ENCODE measurements around the gene ABL1.

Gene ABL1

GRCh38 chr9:130887494-130888144 lies 52.6 kb downstream of the ABL1 start:
- H2BK15ac ChIP-seq (ENCODE audit: low read depth, poor library complexity, severe bottlenecking) = no peak overlapping the region
- H3K9me3 ChIP-seq (ENCODE audit: control insufficient read depth, low read length) = no peaks in the 10 kb centered on the region
- H2AK5ac ChIP-seq (ENCODE audit: low read length, severe bottlenecking) = no peak overlapping the region
- H3K18ac ChIP-seq (ENCODE audit: low read depth in 1 of 2, low read length in 2 of 2) = no peak overlapping the region
- no peak overlapping the region for H3K4ac ChIP-seq (ENCODE audit: low read depth in 1 of 2, low read length in 2 of 2)
- no peak overlapping the region for H4K91ac ChIP-seq (ENCODE audit: low read length)
- H3K23ac ChIP-seq (ENCODE audit: low read length in 2 of 2) = no peak overlapping the region
- H3K4me2 ChIP-seq (ENCODE audit: low read length, poor library complexity, severe bottlenecking) = no peak overlapping the region
- no peak overlapping the region for H3K9ac ChIP-seq (ENCODE audit: low read length)
- H2BK5ac ChIP-seq (ENCODE audit: low read depth, low read length, poor library complexity, severe bottlenecking) = no peak overlapping the region
- no peak overlapping the region for H3K27ac ChIP-seq (ENCODE audit: low read length, poor library complexity, severe bottlenecking)
- H3K79me1 ChIP-seq (replicated peaks; ENCODE audit: low read length, poor library complexity, severe bottlenecking) = peaks cover 37% of the 10 kb centered on the region
- H3K14ac ChIP-seq (ENCODE audit: low read length in 2 of 2) = no peak overlapping the region
- H3K27me3 ChIP-seq (ENCODE audit: control insufficient read depth in 1 of 2, insufficient read depth in 1 of 2, low read length in 2 of 2) = no peaks in the 10 kb centered on the region
- DNase-seq = no peak
- no peak overlapping the region for H2AFZ ChIP-seq (ENCODE audit: low read depth, low read length)
- 96% methylated on average over 21 of the region's 25 CpGs for WGBS
- no peak overlapping the region for H2BK12ac ChIP-seq (ENCODE audit: low read length in 2 of 2)
- H3K4me3 ChIP-seq (ENCODE audit: insufficient read depth in 1 of 2, low read depth in 1 of 2, low read length in 2 of 2) = no peak overlapping the region
- H4K8ac ChIP-seq (ENCODE audit: low read length) = no peak overlapping the region
- no peaks in the 10 kb centered on the region for H3K4me1 ChIP-seq (ENCODE audit: control insufficient read depth, insufficient read depth, low read depth, low read length)
- peaks cover 96 to 97% of the 10 kb centered on the region in 2 experiments for H3K36me3 ChIP-seq (ENCODE audit: control insufficient read depth in 1 of 2, insufficient read depth in 2 of 2, low read depth in 1 of 2, low read length in 2 of 2)
- no peak overlapping the region for H2BK120ac ChIP-seq (ENCODE audit: low read depth, low read length)

GRCh38 chr9:130888146-130888885 lies 53.3 kb downstream of the ABL1 start:
- WGBS = 95% methylated on average over 22 of the region's 22 CpGs
- no peak overlapping the region for H3K27ac ChIP-seq (ENCODE audit: low read length, poor library complexity, severe bottlenecking)
- H2BK15ac ChIP-seq (ENCODE audit: low read depth, poor library complexity, severe bottlenecking) = no peak overlapping the region
- H4K8ac ChIP-seq (ENCODE audit: low read length) = no peak overlapping the region
- no peaks in the 10 kb centered on the region for H3K27me3 ChIP-seq (ENCODE audit: control insufficient read depth in 1 of 2, insufficient read depth in 1 of 2, low read length in 2 of 2)
- no peak overlapping the region for H3K23ac ChIP-seq (ENCODE audit: low read length in 2 of 2)
- H3K79me1 ChIP-seq (replicated peaks; ENCODE audit: low read length, poor library complexity, severe bottlenecking) = peaks cover 35% of the 10 kb centered on the region
- no peak overlapping the region for H2BK5ac ChIP-seq (ENCODE audit: low read depth, low read length, poor library complexity, severe bottlenecking)
- H2AK5ac ChIP-seq (ENCODE audit: low read length, severe bottlenecking) = no peak overlapping the region
- peak overlapping the region; percentile 6 for H4K91ac ChIP-seq (ENCODE audit: low read length)
- no peaks in the 10 kb centered on the region for H3K4me1 ChIP-seq (ENCODE audit: control insufficient read depth, insufficient read depth, low read depth, low read length)
- no peak overlapping the region for H3K14ac ChIP-seq (ENCODE audit: low read length in 2 of 2)
- DNase-seq = no peak
- no peak overlapping the region for H3K4me2 ChIP-seq (ENCODE audit: low read length, poor library complexity, severe bottlenecking)
- H3K4ac ChIP-seq (ENCODE audit: low read depth in 1 of 2, low read length in 2 of 2) = no peak overlapping the region
- no peaks in the 10 kb centered on the region for H3K9me3 ChIP-seq (ENCODE audit: control insufficient read depth, low read length)
- H2AFZ ChIP-seq (ENCODE audit: low read depth, low read length) = no peak overlapping the region
- H3K4me3 ChIP-seq (ENCODE audit: insufficient read depth in 1 of 2, low read depth in 1 of 2, low read length in 2 of 2) = no peak overlapping the region
- no peak overlapping the region for H2BK120ac ChIP-seq (ENCODE audit: low read depth, low read length)
- H3K18ac ChIP-seq (ENCODE audit: low read depth in 1 of 2, low read length in 2 of 2) = no peak overlapping the region
- no peak overlapping the region for H2BK12ac ChIP-seq (ENCODE audit: low read length in 2 of 2)
- no peak overlapping the region for H3K9ac ChIP-seq (ENCODE audit: low read length)
- peaks cover 96 to 97% of the 10 kb centered on the region in 2 experiments for H3K36me3 ChIP-seq (ENCODE audit: control insufficient read depth in 1 of 2, insufficient read depth in 2 of 2, low read depth in 1 of 2, low read length in 2 of 2)

- Histone ChIP-seq H3K79me1 (replicated peaks; ENCODE audit: low read length, poor library complexity, severe bottlenecking) (peaks cover 24% of the 10 kb centered on the region), H3K14ac (ENCODE audit: low read length in 2 of 2) (no peak overlapping the region), H3K36me3 (ENCODE audit: control insufficient read depth in 1 of 2, insufficient read depth in 2 of 2, low read depth in 1 of 2, low read length in 2 of 2) (peaks cover 92 to 95% of the 10 kb centered on the region in 2 experiments), H3K4me3 (ENCODE audit: insufficient read depth in 1 of 2, low read depth in 1 of 2, low read length in 2 of 2) (no peak overlapping the region), H2AFZ (ENCODE audit: low read depth, low read length) (no peak overlapping the region), H2BK5ac (ENCODE audit: low read depth, low read length, poor library complexity, severe bottlenecking) (no peak overlapping the region), H3K9ac (ENCODE audit: low read length) (no peak overlapping the region), H3K4me2 (ENCODE audit: low read length, poor library complexity, severe bottlenecking) (no peak overlapping the region), H3K4ac (ENCODE audit: low read depth in 1 of 2, low read length in 2 of 2) (no peak overlapping the region), H3K27me3 (ENCODE audit: control insufficient read depth in 1 of 2, insufficient read depth in 1 of 2, low read length in 2 of 2) (no peaks in the 10 kb centered on the region), H4K91ac (ENCODE audit: low read length) (no peak overlapping the region), H3K27ac (ENCODE audit: low read length, poor library complexity, severe bottlenecking) (no peak overlapping the region), H2BK12ac (ENCODE audit: low read length in 2 of 2) (no peak overlapping the region), H3K9me3 (ENCODE audit: control insufficient read depth, low read length) (no peaks in the 10 kb centered on the region), H4K8ac (ENCODE audit: low read length) (no peak overlapping the region), H3K18ac (ENCODE audit: low read depth in 1 of 2, low read length in 2 of 2) (no peak overlapping the region), H3K23ac (ENCODE audit: low read length in 2 of 2) (no peak overlapping the region), H2BK15ac (ENCODE audit: low read depth, poor library complexity, severe bottlenecking) (no peak overlapping the region), H3K4me1 (ENCODE audit: control insufficient read depth, insufficient read depth, low read depth, low read length) (no peaks in the 10 kb centered on the region), H2BK120ac (ENCODE audit: low read depth, low read length) (no peak overlapping the region), H2AK5ac (ENCODE audit: low read length, severe bottlenecking) (no peak overlapping the region)
- DNase-seq = no peak
- WGBS = 94% methylated on average over 9 of the region's 9 CpGs
Observed at GRCh38 chr9:130890124-130890523, 55.1 kb downstream of the ABL1 start.

GRCh38 chr9:130890870-130891687 lies 56.0 kb downstream of the ABL1 start:
- no peak overlapping the region for H3K23ac ChIP-seq (ENCODE audit: low read length in 2 of 2)
- no peaks in the 10 kb centered on the region for H3K9me3 ChIP-seq (ENCODE audit: control insufficient read depth, low read length)
- no peak overlapping the region for H4K8ac ChIP-seq (ENCODE audit: low read length)
- H3K18ac ChIP-seq (ENCODE audit: low read depth in 1 of 2, low read length in 2 of 2) = no peak overlapping the region
- no peak overlapping the region for H2BK15ac ChIP-seq (ENCODE audit: low read depth, poor library complexity, severe bottlenecking)
- DNase-seq = no peak
- no peak overlapping the region for H2BK12ac ChIP-seq (ENCODE audit: low read length in 2 of 2)
- no peak overlapping the region for H3K4me2 ChIP-seq (ENCODE audit: low read length, poor library complexity, severe bottlenecking)
- no peak overlapping the region for H3K9ac ChIP-seq (ENCODE audit: low read length)
- no peak overlapping the region for H3K4me3 ChIP-seq (ENCODE audit: insufficient read depth in 1 of 2, low read depth in 1 of 2, low read length in 2 of 2)
- H3K27ac ChIP-seq (ENCODE audit: low read length, poor library complexity, severe bottlenecking) = no peak overlapping the region
- 96% methylated on average over 18 of the region's 20 CpGs for WGBS
- no peaks in the 10 kb centered on the region for H3K27me3 ChIP-seq (ENCODE audit: control insufficient read depth in 1 of 2, insufficient read depth in 1 of 2, low read length in 2 of 2)
- no peak overlapping the region for H3K4ac ChIP-seq (ENCODE audit: low read depth in 1 of 2, low read length in 2 of 2)
- no peak overlapping the region for H3K14ac ChIP-seq (ENCODE audit: low read length in 2 of 2)
- no peak overlapping the region for H4K91ac ChIP-seq (ENCODE audit: low read length)
- no peak overlapping the region for H2BK120ac ChIP-seq (ENCODE audit: low read depth, low read length)
- peaks cover 8% of the 10 kb centered on the region for H3K4me1 ChIP-seq (ENCODE audit: control insufficient read depth, insufficient read depth, low read depth, low read length)
- no peak overlapping the region for H2AK5ac ChIP-seq (ENCODE audit: low read length, severe bottlenecking)
- peaks cover 18% of the 10 kb centered on the region for H3K79me1 ChIP-seq (replicated peaks; ENCODE audit: low read length, poor library complexity, severe bottlenecking)
- H2AFZ ChIP-seq (ENCODE audit: low read depth, low read length) = no peak overlapping the region
- H2BK5ac ChIP-seq (ENCODE audit: low read depth, low read length, poor library complexity, severe bottlenecking) = no peak overlapping the region
- peaks cover 82 to 94% of the 10 kb centered on the region in 2 experiments for H3K36me3 ChIP-seq (ENCODE audit: control insufficient read depth in 1 of 2, insufficient read depth in 2 of 2, low read depth in 1 of 2, low read length in 2 of 2)

Data from mesenchymal stem cell (in vitro differentiated cells and primary cell).